AG04449 (cell line): ENCODE data around the gene SRGAP1.

ENCODE experiments used
- CTCF ChIA-PET: fragments of 350-600 bp; formaldehyde crosslinking; extraction: SDS; loops from one replicate; lab custom pipeline; 2021; ENCODE audit warnings: antibody characterized with exemption; lab: Yijun Ruan, JAX
- POLR2A ChIA-PET: fragments of 400-600, 350-600 bp; formaldehyde crosslinking; extraction: SDS; loops from one replicate; lab custom pipeline; 2020; ENCODE audit warnings: antibody characterized with exemption, inconsistent platforms; lab: Yijun Ruan, JAX
- DNase-seq: peaks from one replicate; pipeline ENCODE4 v3.0.0-alpha.2; 2010; ENCODE audit warnings: low read depth, low spot score
- H3K4me3 ChIP-seq: 2 replicates; pipeline ENCODE4 v1.5.1; 2011; ENCODE audit warnings: low read depth, mild to moderate bottlenecking, control low read depth, low read length
- CTCF ChIP-seq: IDR thresholded peaks from one replicate; pipeline ENCODE4 v1.5.1; 2011; ENCODE audit warnings: mild to moderate bottlenecking, moderate library complexity, low read length, control low read depth, inconsistent platforms; ENCODE audit not compliant: insufficient read depth; ENCODE audit errors: missing control alignments

SRGAP1 gene

GRCh38 chr12:64034901-64035576 is 190.5 kb downstream of the SRGAP1 start:
- ChIA-PET POLR2A (no interaction called here), CTCF (interaction anchor here (1.3 kb wide), 1 partner anchor 191 kb away, joined by 4 read pairs; the partner anchor contains the start of gene SRGAP1)
- TF ChIP-seq CTCF = no peak
- H3K4me3 ChIP-seq = no peak overlapping the region
- no peak for DNase-seq

GRCh38 chr12:64036414-64036813 is 191.9 kb downstream of the SRGAP1 start:
- no peak for DNase-seq
- CTCF ChIA-PET = interaction anchor here (1.2 to 1.3 kb wide), 2 partner anchors 10 to 192 kb away, joined by 4 read pairs; partner anchors contain the start of gene SRGAP1
- H3K4me3 ChIP-seq = no peak overlapping the region
- no peak for TF ChIP-seq CTCF
- POLR2A ChIA-PET = interaction anchor here (0.5 kb wide), 1 partner anchor 223 kb away, joined by 3 read pairs; no protein-coding TSS in a partner anchor

GRCh38 chr12:64039281-64039871 is 194.9 kb downstream of the SRGAP1 start:
- TF ChIP-seq CTCF = no peak
- POLR2A ChIA-PET = no interaction called here

GRCh38 chr12:64042911-64043310 is 198.4 kb downstream of the SRGAP1 start:
- peak; percentile 65 for DNase-seq
- no peak for TF ChIP-seq CTCF
- H3K4me3 ChIP-seq = no peak overlapping the region
- ChIA-PET CTCF (interaction anchor here (1.0 to 2.0 kb wide), 4 partner anchors 13 to 215 kb away, joined by 3 to 8 read pairs (median 4); partner anchors contain the start of gene SRGAP1), POLR2A (no interaction called here)

More at GRCh38 chr12:64039281-64039871, 194.9 kb downstream of the SRGAP1 start:
- H3K4me3 ChIP-seq = no peak overlapping the region
- DNase-seq = no peak
- CTCF ChIA-PET = interaction anchor here (0.6 to 1.6 kb wide), 3 partner anchors 12 to 194 kb away, joined by 3 to 4 read pairs (median 3); no protein-coding TSS in a partner anchor

- DNase-seq = no peak
- CTCF ChIA-PET = interaction anchor here (0.9 to 2.0 kb wide), 2 partner anchors 24 to 200 kb away, joined by 3 to 8 read pairs; partner anchors contain the start of gene SRGAP1
- POLR2A ChIA-PET = no interaction called here
- TF ChIP-seq CTCF = no peak
- no peak overlapping the region for H3K4me3 ChIP-seq
Observed at GRCh38 chr12:64044191-64044590, 199.7 kb downstream of the SRGAP1 start.

DNA sequence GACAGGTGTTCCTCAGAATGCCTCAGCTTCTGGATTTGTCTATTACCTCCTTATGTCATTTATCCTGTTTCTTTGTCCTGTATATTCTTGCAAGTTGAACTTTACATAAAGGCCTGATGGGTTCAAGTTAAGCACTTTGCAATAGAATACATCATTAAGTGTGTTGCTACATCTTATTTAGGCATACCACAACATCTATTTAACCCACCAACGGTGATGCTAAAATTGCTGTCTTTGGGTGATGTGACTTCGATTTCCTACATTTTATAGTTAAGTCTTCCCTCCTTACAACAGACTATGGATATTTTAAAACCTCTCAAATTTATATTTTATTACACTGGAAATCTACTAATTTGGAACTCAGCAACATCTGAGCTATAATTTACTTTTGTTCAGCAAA is 206.6 kb downstream of the SRGAP1 start:
- no peak for TF ChIP-seq CTCF
- no peak for DNase-seq
- no peak overlapping the region for H3K4me3 ChIP-seq
- POLR2A ChIA-PET = no interaction called here
- CTCF ChIA-PET = interaction anchor here (1.5 kb wide), 1 partner anchor 11 kb away, joined by 3 read pairs; no protein-coding TSS in a partner anchor
